HEK293 (cell line): ENCODE data around the gene ATP8A2.
A peak's percentile ranks its signal among the peaks of the same experiment; 100 is the strongest.

Experiments used
- FEZF1 ChIP-seq: fragments of 450-650 bp; formaldehyde crosslinking; IDR thresholded peaks from 2 replicates; pipeline ENCODE4 v1.5.1; 2016; ENCODE audit warnings: missing biosample characterization, missing genetic modification characterization
- GFI1B ChIP-seq: fragments of 450-650 bp; formaldehyde crosslinking; IDR thresholded peaks from 2 replicates; pipeline ENCODE4 v1.5.1; 2016; ENCODE audit warnings: missing biosample characterization, missing genetic modification characterization
- GLIS1 ChIP-seq: fragments of 450-650 bp; formaldehyde crosslinking; IDR thresholded peaks from 2 replicates; pipeline ENCODE4 v1.5.1; 2016; ENCODE audit warnings: missing biosample characterization, missing genetic modification characterization
- KLF7 ChIP-seq: fragments of 450-650 bp; formaldehyde crosslinking; IDR thresholded peaks from 2 replicates; pipeline ENCODE4 v1.5.1; 2016; ENCODE audit warnings: missing biosample characterization, missing genetic modification characterization, borderline replicate concordance
- KLF8 ChIP-seq: fragments of 450-650 bp; formaldehyde crosslinking; IDR thresholded peaks from 2 replicates; pipeline ENCODE4 v1.5.1; 2016; ENCODE audit warnings: missing biosample characterization, missing genetic modification characterization
- OSR2 ChIP-seq: fragments of 450-650 bp; formaldehyde crosslinking; IDR thresholded peaks from 2 replicates; pipeline ENCODE4 v1.5.1; 2016; ENCODE audit warnings: missing biosample characterization, missing genetic modification characterization
- TRIM28 ChIP-seq: IDR thresholded peaks from 2 replicates; pipeline ENCODE4 v1.6.1; 2011; ENCODE audit warnings: low read length, control low read depth, borderline replicate concordance
- ZBTB7A ChIP-seq: fragments of 450-650 bp; formaldehyde crosslinking; IDR thresholded peaks from 2 replicates; pipeline ENCODE4 v1.5.1; 2016; ENCODE audit warnings: low read depth, missing biosample characterization, missing genetic modification characterization
- ZFP41 ChIP-seq: fragments of 450-650 bp; formaldehyde crosslinking; IDR thresholded peaks from 2 replicates; pipeline ENCODE4 v1.5.1; 2016; ENCODE audit warnings: missing biosample characterization, missing genetic modification characterization, borderline replicate concordance
- ZNF114 ChIP-seq: fragments of 450-650 bp; formaldehyde crosslinking; IDR thresholded peaks from 2 replicates; pipeline ENCODE4 v1.5.0; 2017; ENCODE audit warnings: missing biosample characterization, missing genetic modification characterization
- ZNF202 ChIP-seq: fragments of 450-650 bp; formaldehyde crosslinking; IDR thresholded peaks from 2 replicates; pipeline ENCODE4 v1.5.1; 2016; ENCODE audit warnings: missing biosample characterization, missing genetic modification characterization, borderline replicate concordance
- ZNF266 ChIP-seq: fragments of 450-650 bp; formaldehyde crosslinking; IDR thresholded peaks from 2 replicates; pipeline ENCODE4 v1.5.1; 2016; ENCODE audit warnings: missing biosample characterization, missing genetic modification characterization, low read depth
- ZNF324 ChIP-seq: fragments of 450-650 bp; formaldehyde crosslinking; IDR thresholded peaks from 2 replicates; pipeline ENCODE4 v1.5.1; 2016; ENCODE audit warnings: missing biosample characterization, missing genetic modification characterization
- ZNF426 ChIP-seq: fragments of 450-650 bp; formaldehyde crosslinking; IDR thresholded peaks from 2 replicates; pipeline ENCODE4 v1.5.1; 2017; ENCODE audit warnings: missing biosample characterization, missing genetic modification characterization, mild to moderate bottlenecking, inconsistent platforms, moderate library complexity
- ZNF501 ChIP-seq: fragments of 450-650 bp; formaldehyde crosslinking; IDR thresholded peaks from 2 replicates; pipeline ENCODE4 v1.5.1; 2016; ENCODE audit warnings: missing biosample characterization, missing genetic modification characterization
- ZNF623 ChIP-seq: fragments of 450-650 bp; formaldehyde crosslinking; IDR thresholded peaks from 2 replicates; pipeline ENCODE4 v1.5.1; 2016; ENCODE audit warnings: missing biosample characterization, missing genetic modification characterization
- ZNF626 ChIP-seq: fragments of 450-650 bp; sonication (Bioruptor Pico); formaldehyde crosslinking; IDR thresholded peaks from 2 replicates; pipeline ENCODE4 v1.5.1; 2018; ENCODE audit warnings: missing biosample characterization, missing genetic modification characterization, inconsistent platforms
- ZNF658 ChIP-seq: fragments of 450-650 bp; formaldehyde crosslinking; IDR thresholded peaks from 2 replicates; pipeline ENCODE4; 2016; ENCODE audit warnings: missing biosample characterization, missing genetic modification characterization
- ZNF843 ChIP-seq: fragments of 450-650 bp; formaldehyde crosslinking; IDR thresholded peaks from 2 replicates; pipeline ENCODE4 v1.5.1; 2016; ENCODE audit warnings: missing biosample characterization, missing genetic modification characterization
- ZSCAN30 ChIP-seq: fragments of 450-650 bp; IDR thresholded peaks from 2 replicates; pipeline ENCODE4 v1.5.1; 2018; ENCODE audit warnings: missing biosample characterization, mild to moderate bottlenecking, missing genetic modification characterization, moderate library complexity
- TF ChIP-seq, protein P1 (sequence below): fragments of 450-650 bp; formaldehyde crosslinking; IDR thresholded peaks from 2 replicates; pipeline ENCODE4 v1.5.1; 2016; ENCODE audit warnings: missing biosample characterization, missing genetic modification characterization
- TF ChIP-seq, protein P2 (sequence below): fragments of 450-650 bp; formaldehyde crosslinking; IDR thresholded peaks from 2 replicates; pipeline ENCODE4 v1.5.1; 2017; ENCODE audit warnings: missing biosample characterization, missing genetic modification characterization
- TF ChIP-seq, protein P3 (sequence below): fragments of 450-650 bp; formaldehyde crosslinking; IDR thresholded peaks from 2 replicates; pipeline ENCODE4 v1.5.1; 2016; ENCODE audit warnings: missing biosample characterization, missing genetic modification characterization
- TF ChIP-seq, protein P4 (sequence below): fragments of 450-650 bp; formaldehyde crosslinking; IDR thresholded peaks from 2 replicates; pipeline ENCODE4 v1.5.1; 2017; ENCODE audit warnings: missing biosample characterization, missing genetic modification characterization

The ATP8A2 gene

DNA sequence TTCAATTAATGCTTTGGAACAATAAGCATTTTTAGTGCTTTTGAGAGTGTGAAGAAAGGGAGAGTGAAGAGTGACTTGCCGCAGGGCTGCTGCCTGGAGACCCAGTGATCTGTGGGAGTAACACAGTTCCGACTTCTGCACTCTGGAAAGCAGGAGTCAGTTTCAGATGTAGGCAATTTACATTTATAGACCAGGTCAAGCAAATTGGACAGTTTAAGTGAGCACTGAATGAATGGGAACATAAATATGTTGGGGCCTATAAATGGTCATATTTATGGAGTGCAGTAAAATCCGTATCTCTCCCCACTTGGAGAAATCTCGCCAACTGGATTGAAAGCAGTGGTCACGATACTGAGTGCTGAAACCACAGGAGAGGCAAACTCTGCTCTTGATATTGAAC, 689.5 kb downstream of the ATP8A2 start (continued):
- TF ChIP-seq TRIM28: no peak
- TF ChIP-seq, protein P1, sequence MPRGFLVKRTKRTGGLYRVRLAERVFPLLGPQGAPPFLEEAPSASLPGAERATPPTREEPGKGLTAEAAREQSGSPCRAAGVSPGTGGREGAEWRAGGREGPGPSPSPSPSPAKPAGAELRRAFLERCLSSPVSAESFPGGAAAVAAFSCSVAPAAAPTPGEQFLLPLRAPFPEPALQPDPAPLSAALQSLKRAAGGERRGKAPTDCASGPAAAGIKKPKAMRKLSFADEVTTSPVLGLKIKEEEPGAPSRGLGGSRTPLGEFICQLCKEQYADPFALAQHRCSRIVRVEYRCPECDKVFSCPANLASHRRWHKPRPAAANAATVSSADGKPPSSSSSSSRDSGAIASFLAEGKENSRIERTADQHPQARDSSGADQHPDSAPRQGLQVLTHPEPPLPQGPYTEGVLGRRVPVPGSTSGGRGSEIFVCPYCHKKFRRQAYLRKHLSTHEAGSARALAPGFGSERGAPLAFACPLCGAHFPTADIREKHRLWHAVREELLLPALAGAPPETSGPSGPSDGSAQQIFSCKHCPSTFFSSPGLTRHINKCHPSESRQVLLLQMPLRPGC (tag by site-specific recombination): no peak
- TF ChIP-seq GLIS1 (tag by site-specific recombination): no peak
- no peak for TF ChIP-seq ZNF501 (tag by site-specific recombination)
- 0 out of 2 replicates have a peak, but pooled peaks have one; percentile 11 for TF ChIP-seq GFI1B
- peak; percentile 90 for TF ChIP-seq FEZF1
- TF ChIP-seq, protein P2, sequence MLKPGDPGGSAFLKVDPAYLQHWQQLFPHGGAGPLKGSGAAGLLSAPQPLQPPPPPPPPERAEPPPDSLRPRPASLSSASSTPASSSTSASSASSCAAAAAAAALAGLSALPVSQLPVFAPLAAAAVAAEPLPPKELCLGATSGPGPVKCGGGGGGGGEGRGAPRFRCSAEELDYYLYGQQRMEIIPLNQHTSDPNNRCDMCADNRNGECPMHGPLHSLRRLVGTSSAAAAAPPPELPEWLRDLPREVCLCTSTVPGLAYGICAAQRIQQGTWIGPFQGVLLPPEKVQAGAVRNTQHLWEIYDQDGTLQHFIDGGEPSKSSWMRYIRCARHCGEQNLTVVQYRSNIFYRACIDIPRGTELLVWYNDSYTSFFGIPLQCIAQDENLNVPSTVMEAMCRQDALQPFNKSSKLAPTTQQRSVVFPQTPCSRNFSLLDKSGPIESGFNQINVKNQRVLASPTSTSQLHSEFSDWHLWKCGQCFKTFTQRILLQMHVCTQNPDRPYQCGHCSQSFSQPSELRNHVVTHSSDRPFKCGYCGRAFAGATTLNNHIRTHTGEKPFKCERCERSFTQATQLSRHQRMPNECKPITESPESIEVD: peak; percentile 23; the same call in 1 of the 2 replicates
- TF ChIP-seq KLF7: no peak
- no peak for TF ChIP-seq ZBTB7A (tag by site-specific recombination)
- TF ChIP-seq ZNF202 (tag by site-specific recombination): no peak
- no peak for TF ChIP-seq ZNF626 (tag by site-specific recombination)
- TF ChIP-seq, protein P3, sequence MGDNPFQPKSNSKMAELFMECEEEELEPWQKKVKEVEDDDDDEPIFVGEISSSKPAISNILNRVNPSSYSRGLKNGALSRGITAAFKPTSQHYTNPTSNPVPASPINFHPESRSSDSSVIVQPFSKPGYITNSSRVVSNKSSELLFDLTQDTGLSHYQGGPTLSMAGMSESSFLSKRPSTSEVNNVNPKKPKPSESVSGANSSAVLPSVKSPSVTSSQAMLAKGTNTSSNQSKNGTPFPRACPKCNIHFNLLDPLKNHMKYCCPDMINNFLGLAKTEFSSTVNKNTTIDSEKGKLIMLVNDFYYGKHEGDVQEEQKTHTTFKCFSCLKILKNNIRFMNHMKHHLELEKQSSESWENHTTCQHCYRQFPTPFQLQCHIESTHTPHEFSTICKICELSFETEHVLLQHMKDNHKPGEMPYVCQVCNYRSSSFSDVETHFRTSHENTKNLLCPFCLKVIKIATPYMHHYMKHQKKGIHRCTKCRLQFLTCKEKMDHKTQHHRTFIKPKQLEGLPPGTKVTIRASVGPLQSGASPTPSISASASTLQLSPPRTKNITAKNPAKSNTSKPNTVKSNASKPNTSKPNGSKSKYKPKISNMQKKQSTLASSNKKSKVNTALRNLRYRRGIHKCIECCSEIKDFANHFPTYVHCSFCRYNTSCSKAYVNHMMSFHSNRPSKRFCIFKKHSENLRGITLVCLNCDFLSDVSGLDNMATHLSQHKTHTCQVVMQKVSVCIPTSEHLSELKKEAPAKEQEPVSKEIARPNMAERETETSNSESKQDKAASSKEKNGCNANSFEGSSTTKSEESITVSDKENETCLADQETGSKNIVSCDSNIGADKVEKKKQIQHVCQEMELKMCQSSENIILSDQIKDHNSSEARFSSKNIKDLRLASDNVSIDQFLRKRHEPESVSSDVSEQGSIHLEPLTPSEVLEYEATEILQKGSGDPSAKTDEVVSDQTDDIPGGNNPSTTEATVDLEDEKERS (tag by site-specific recombination): no peak
- TF ChIP-seq ZNF623 (tag by site-specific recombination): no peak
- TF ChIP-seq ZNF843: peak; percentile 57; the same call in 1 of the 2 replicates
- TF ChIP-seq, protein P4, sequence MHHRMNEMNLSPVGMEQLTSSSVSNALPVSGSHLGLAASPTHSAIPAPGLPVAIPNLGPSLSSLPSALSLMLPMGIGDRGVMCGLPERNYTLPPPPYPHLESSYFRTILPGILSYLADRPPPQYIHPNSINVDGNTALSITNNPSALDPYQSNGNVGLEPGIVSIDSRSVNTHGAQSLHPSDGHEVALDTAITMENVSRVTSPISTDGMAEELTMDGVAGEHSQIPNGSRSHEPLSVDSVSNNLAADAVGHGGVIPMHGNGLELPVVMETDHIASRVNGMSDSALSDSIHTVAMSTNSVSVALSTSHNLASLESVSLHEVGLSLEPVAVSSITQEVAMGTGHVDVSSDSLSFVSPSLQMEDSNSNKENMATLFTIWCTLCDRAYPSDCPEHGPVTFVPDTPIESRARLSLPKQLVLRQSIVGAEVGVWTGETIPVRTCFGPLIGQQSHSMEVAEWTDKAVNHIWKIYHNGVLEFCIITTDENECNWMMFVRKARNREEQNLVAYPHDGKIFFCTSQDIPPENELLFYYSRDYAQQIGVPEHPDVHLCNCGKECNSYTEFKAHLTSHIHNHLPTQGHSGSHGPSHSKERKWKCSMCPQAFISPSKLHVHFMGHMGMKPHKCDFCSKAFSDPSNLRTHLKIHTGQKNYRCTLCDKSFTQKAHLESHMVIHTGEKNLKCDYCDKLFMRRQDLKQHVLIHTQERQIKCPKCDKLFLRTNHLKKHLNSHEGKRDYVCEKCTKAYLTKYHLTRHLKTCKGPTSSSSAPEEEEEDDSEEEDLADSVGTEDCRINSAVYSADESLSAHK (tag by site-specific recombination): no peak
- TF ChIP-seq ZNF324 (tag by site-specific recombination): no peak
- TF ChIP-seq ZFP41: no peak
- TF ChIP-seq ZNF658 (tag by site-specific recombination): no peak
- TF ChIP-seq ZNF426 (tag by site-specific recombination): no peak
- no peak for TF ChIP-seq KLF8
- no peak for TF ChIP-seq ZNF114
- TF ChIP-seq ZNF266 (tag by site-specific recombination): no peak
- TF ChIP-seq ZSCAN30: peak; percentile 50; the same call in 1 of the 2 replicates
- TF ChIP-seq OSR2 (tag by site-specific recombination): peak; percentile 11; the same call in 1 of the 2 replicates
